K562 (cell line): ENCODE results near the gene MAST1. TPM values are rescaled to one million over a fixed set of nuclear protein-coding genes. Genes with fewer than 3 reads are reported as not detected.

Experiments used
- ARNT ChIP-seq, 2 experiments: fragments of 450-650 bp; IDR thresholded peaks; 2 replicates each; pipeline ENCODE4 v1.6.1; 2016; ENCODE audit warnings: mild to moderate bottlenecking in 1 of 2
- EHMT2 ChIP-seq: fragments of 450-650 bp; IDR thresholded peaks from 2 replicates; pipeline ENCODE4 v1.6.1; 2018; ENCODE audit warnings: antibody characterized with exemption
- FIP1L1 ChIP-seq: fragments of 200-400 bp; formaldehyde crosslinking; IDR thresholded peaks from 2 replicates; pipeline ENCODE4 v1.6.1; 2018; ENCODE audit warnings: mild to moderate bottlenecking, low read depth, low read length; ENCODE audit not compliant: poor library complexity, severe bottlenecking
- FOXK1 ChIP-seq: sonication (generic); formaldehyde crosslinking; IDR thresholded peaks from 2 replicates; pipeline ENCODE4 v1.8.0; 2022; ENCODE audit warnings: missing genetic modification reagents, mild to moderate bottlenecking, borderline replicate concordance
- FOXP1 ChIP-seq: sonication (generic); formaldehyde crosslinking; IDR thresholded peaks from 2 replicates; pipeline ENCODE4 v1.8.0; 2022; ENCODE audit warnings: mild to moderate bottlenecking, missing genetic modification reagents
- HNRNPK ChIP-seq: fragments of 200-400 bp; formaldehyde crosslinking; IDR thresholded peaks from one replicate; pipeline ENCODE4 v1.6.1; 2018; ENCODE audit warnings: mild to moderate bottlenecking, low read depth, low read length; ENCODE audit not compliant: poor library complexity, severe bottlenecking
- ILK ChIP-seq: fragments of 450-650 bp; IDR thresholded peaks from 2 replicates; pipeline ENCODE4 v1.6.1; 2016; ENCODE audit warnings: missing genetic modification characterization, low read depth, mild to moderate bottlenecking, missing compliant biosample characterization, moderate library complexity, borderline replicate concordance
- PRPF4 ChIP-seq: fragments of 200-400 bp; formaldehyde crosslinking; IDR thresholded peaks from one replicate; pipeline ENCODE4 v1.6.1; 2017; ENCODE audit warnings: low read length, low read depth, mild to moderate bottlenecking; ENCODE audit not compliant: insufficient read depth, poor library complexity, severe bottlenecking
- SIN3B ChIP-seq: fragments of 450-650 bp; IDR thresholded peaks from 2 replicates; pipeline ENCODE4 v1.6.1; 2017; ENCODE audit warnings: low read depth, mild to moderate bottlenecking, moderate library complexity
- STAT5A ChIP-seq: IDR thresholded peaks from 2 replicates; pipeline ENCODE4 v1.6.1; 2012; ENCODE audit warnings: low read length, inconsistent platforms, borderline replicate concordance
- ZBTB8A ChIP-seq: fragments of 450-650 bp; IDR thresholded peaks from 2 replicates; pipeline ENCODE4 v1.6.1; 2018; ENCODE audit warnings: mild to moderate bottlenecking, moderate library complexity; ENCODE audit not compliant: partially characterized antibody
- ZNF124 ChIP-seq: sonication (generic); formaldehyde crosslinking; IDR thresholded peaks from 2 replicates; pipeline ENCODE4 v1.8.1; 2022; ENCODE audit warnings: missing genetic modification reagents
- ZNF57 ChIP-seq: fragments of 450-650 bp; formaldehyde crosslinking; IDR thresholded peaks from 2 replicates; pipeline ENCODE4 v1.4.0; 2020; ENCODE audit warnings: mild to moderate bottlenecking, moderate library complexity
- ZNF830 ChIP-seq: fragments of 250-450 bp; sonication (Bioruptor Pico); IDR thresholded peaks from 2 replicates; pipeline ENCODE4 v1.5.0; 2021; ENCODE audit warnings: mild to moderate bottlenecking
- polyA plus RNA-seq, 8 experiments: library from polyadenylated mRNA; depleted of rRNA in 4 of 8; stranded (reverse) in 5 of 8; unstranded in 3 of 8; fragments of >200 nt; fragmentation: Nextera tagmentation in 2 of 8; fragmentation: Illumina TruSeq in 1 of 8; extraction: Ambion mirVana in 2 of 8; extraction: Trizol in 1 of 8; gene quantifications; 2 replicates each; pipeline versions ENCODE4 v1.2.1 to v1.2.3, GENCODE V29; 2011 to 2014; ENCODE audit warnings: inconsistent platforms in 1 of 8, missing spikeins in 1 of 8
- total RNA-seq, 7 experiments: library from RNA; depleted of rRNA in 6 of 7; stranded (reverse); fragments of >200 nt in 6 of 7; fragmentation: Illumina TruSeq in 2 of 7; extraction: Trizol in 2 of 7; gene quantifications; 2 replicates each; pipeline versions ENCODE4 v1.2.1 to v1.2.3, GENCODE V29; 2011 to 2021; ENCODE audit warnings: low replicate concordance in 1 of 7
- TF ChIP-seq, protein P1 (sequence below): fragments of 200-600 bp; sonication (generic); IDR thresholded peaks from one replicate; pipeline ENCODE4 v1.6.1; 2012; ENCODE audit warnings: mild to moderate bottlenecking, low read depth, low read length, inconsistent platforms
- TF ChIP-seq, protein P2 (sequence below): fragments of 200-800 bp; sonication (Bioruptor generic); IDR thresholded peaks from 2 replicates; pipeline ENCODE4 v1.6.1; 2017; ENCODE audit warnings: missing genetic modification characterization, missing compliant biosample characterization

MAST1 gene
- total and polyA plus RNA-seq, 9 of the 15 experiments (the other 6 are each of a cell fraction or from before 2014, with no cell fraction given) = 0.48 to 10.3 (median 3.9) TPM

DNA sequence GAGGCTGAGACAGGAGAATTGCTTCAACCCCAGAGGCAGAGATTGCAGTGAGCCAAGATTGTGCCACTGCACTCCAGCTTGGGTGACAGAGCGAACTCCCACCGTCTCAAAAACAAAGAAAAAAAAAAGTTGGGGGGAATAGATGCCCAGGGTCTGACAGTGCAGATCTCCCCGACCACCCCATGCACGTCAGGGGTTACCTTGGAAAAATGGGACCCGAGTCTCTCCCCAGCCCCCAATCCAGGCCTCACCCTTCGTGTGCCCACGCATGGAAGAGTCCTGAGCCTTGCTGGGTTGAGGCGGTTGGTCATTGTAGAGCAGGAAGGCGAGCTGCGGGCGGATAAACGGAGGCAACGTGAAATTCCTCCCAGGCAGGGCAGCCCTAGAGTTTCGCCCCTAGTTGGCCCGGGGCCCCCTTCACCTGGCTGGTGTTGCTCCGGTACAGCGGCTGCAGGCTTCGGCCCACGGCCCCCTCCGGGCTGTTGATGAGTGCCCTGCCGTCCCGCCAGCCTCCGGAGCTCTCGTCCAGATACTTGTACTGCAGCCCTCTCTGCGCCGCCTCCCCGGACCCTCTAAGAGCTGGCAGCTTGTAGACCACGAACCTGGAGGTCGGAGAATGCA lies 42.3 kb downstream of the MAST1 start (continued):
- TF ChIP-seq, protein P1, sequence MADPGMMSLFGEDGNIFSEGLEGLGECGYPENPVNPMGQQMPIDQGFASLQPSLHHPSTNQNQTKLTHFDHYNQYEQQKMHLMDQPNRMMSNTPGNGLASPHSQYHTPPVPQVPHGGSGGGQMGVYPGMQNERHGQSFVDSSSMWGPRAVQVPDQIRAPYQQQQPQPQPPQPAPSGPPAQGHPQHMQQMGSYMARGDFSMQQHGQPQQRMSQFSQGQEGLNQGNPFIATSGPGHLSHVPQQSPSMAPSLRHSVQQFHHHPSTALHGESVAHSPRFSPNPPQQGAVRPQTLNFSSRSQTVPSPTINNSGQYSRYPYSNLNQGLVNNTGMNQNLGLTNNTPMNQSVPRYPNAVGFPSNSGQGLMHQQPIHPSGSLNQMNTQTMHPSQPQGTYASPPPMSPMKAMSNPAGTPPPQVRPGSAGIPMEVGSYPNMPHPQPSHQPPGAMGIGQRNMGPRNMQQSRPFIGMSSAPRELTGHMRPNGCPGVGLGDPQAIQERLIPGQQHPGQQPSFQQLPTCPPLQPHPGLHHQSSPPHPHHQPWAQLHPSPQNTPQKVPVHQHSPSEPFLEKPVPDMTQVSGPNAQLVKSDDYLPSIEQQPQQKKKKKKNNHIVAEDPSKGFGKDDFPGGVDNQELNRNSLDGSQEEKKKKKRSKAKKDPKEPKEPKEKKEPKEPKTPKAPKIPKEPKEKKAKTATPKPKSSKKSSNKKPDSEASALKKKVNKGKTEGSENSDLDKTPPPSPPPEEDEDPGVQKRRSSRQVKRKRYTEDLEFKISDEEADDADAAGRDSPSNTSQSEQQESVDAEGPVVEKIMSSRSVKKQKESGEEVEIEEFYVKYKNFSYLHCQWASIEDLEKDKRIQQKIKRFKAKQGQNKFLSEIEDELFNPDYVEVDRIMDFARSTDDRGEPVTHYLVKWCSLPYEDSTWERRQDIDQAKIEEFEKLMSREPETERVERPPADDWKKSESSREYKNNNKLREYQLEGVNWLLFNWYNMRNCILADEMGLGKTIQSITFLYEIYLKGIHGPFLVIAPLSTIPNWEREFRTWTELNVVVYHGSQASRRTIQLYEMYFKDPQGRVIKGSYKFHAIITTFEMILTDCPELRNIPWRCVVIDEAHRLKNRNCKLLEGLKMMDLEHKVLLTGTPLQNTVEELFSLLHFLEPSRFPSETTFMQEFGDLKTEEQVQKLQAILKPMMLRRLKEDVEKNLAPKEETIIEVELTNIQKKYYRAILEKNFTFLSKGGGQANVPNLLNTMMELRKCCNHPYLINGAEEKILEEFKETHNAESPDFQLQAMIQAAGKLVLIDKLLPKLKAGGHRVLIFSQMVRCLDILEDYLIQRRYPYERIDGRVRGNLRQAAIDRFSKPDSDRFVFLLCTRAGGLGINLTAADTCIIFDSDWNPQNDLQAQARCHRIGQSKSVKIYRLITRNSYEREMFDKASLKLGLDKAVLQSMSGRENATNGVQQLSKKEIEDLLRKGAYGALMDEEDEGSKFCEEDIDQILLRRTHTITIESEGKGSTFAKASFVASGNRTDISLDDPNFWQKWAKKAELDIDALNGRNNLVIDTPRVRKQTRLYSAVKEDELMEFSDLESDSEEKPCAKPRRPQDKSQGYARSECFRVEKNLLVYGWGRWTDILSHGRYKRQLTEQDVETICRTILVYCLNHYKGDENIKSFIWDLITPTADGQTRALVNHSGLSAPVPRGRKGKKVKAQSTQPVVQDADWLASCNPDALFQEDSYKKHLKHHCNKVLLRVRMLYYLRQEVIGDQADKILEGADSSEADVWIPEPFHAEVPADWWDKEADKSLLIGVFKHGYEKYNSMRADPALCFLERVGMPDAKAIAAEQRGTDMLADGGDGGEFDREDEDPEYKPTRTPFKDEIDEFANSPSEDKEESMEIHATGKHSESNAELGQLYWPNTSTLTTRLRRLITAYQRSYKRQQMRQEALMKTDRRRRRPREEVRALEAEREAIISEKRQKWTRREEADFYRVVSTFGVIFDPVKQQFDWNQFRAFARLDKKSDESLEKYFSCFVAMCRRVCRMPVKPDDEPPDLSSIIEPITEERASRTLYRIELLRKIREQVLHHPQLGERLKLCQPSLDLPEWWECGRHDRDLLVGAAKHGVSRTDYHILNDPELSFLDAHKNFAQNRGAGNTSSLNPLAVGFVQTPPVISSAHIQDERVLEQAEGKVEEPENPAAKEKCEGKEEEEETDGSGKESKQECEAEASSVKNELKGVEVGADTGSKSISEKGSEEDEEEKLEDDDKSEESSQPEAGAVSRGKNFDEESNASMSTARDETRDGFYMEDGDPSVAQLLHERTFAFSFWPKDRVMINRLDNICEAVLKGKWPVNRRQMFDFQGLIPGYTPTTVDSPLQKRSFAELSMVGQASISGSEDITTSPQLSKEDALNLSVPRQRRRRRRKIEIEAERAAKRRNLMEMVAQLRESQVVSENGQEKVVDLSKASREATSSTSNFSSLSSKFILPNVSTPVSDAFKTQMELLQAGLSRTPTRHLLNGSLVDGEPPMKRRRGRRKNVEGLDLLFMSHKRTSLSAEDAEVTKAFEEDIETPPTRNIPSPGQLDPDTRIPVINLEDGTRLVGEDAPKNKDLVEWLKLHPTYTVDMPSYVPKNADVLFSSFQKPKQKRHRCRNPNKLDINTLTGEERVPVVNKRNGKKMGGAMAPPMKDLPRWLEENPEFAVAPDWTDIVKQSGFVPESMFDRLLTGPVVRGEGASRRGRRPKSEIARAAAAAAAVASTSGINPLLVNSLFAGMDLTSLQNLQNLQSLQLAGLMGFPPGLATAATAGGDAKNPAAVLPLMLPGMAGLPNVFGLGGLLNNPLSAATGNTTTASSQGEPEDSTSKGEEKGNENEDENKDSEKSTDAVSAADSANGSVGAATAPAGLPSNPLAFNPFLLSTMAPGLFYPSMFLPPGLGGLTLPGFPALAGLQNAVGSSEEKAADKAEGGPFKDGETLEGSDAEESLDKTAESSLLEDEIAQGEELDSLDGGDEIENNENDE = no peak
- TF ChIP-seq ZBTB8A = no peak
- no peak for TF ChIP-seq ARNT (IDR thresholded peaks at IDR 0.05)
- no peak for TF ChIP-seq ILK
- no peak for TF ChIP-seq FIP1L1
- no peak for TF ChIP-seq ZNF124 (CRISPR knock-in tag)
- TF ChIP-seq PRPF4 = no peak
- TF ChIP-seq STAT5A = no peak
- TF ChIP-seq HNRNPK = no peak
- no peak for TF ChIP-seq FOXP1 (CRISPR knock-in tag)
- TF ChIP-seq, protein P2, sequence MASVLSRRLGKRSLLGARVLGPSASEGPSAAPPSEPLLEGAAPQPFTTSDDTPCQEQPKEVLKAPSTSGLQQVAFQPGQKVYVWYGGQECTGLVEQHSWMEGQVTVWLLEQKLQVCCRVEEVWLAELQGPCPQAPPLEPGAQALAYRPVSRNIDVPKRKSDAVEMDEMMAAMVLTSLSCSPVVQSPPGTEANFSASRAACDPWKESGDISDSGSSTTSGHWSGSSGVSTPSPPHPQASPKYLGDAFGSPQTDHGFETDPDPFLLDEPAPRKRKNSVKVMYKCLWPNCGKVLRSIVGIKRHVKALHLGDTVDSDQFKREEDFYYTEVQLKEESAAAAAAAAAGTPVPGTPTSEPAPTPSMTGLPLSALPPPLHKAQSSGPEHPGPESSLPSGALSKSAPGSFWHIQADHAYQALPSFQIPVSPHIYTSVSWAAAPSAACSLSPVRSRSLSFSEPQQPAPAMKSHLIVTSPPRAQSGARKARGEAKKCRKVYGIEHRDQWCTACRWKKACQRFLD (CRISPR knock-in tag) = no peak
- TF ChIP-seq ZNF830 (CRISPR knock-in tag) = no peak
- TF ChIP-seq FOXK1 (CRISPR knock-in tag) = 0 out of 2 replicates have a peak, but pooled peaks have one; percentile 87
- TF ChIP-seq ZNF57 (CRISPR knock-in tag) = no peak
- no peak for TF ChIP-seq EHMT2
- TF ChIP-seq SIN3B = no peak
